ENCODE results near the gene LRRFIP1. TPM values are rescaled to one million over a fixed set of nuclear protein-coding genes. Genes with fewer than 3 reads are reported as not detected.

Gene LRRFIP1
- total and polyA plus RNA-seq, 2 of the 13 experiments (the other 11 are each of a cell fraction or from before 2014, with no cell fraction given): 15.9 to 40.5 TPM

- TF ChIP-seq, protein P1, sequence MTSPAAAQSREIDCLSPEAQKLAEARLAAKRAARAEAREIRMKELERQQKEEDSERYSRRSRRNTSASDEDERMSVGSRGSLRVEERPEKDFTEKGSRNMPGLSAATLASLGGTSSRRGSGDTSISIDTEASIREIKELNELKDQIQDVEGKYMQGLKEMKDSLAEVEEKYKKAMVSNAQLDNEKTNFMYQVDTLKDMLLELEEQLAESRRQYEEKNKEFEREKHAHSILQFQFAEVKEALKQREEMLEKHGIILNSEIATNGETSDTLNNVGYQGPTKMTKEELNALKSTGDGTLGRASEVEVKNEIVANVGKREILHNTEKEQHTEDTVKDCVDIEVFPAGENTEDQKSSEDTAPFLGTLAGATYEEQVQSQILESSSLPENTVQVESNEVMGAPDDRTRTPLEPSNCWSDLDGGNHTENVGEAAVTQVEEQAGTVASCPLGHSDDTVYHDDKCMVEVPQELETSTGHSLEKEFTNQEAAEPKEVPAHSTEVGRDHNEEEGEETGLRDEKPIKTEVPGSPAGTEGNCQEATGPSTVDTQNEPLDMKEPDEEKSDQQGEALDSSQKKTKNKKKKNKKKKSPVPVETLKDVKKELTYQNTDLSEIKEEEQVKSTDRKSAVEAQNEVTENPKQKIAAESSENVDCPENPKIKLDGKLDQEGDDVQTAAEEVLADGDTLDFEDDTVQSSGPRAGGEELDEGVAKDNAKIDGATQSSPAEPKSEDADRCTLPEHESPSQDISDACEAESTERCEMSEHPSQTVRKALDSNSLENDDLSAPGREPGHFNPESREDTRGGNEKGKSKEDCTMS (CRISPR knock-in tag; conservative IDR thresholded peaks at IDR 0.05): no peak
- TF ChIP-seq, protein P2, sequence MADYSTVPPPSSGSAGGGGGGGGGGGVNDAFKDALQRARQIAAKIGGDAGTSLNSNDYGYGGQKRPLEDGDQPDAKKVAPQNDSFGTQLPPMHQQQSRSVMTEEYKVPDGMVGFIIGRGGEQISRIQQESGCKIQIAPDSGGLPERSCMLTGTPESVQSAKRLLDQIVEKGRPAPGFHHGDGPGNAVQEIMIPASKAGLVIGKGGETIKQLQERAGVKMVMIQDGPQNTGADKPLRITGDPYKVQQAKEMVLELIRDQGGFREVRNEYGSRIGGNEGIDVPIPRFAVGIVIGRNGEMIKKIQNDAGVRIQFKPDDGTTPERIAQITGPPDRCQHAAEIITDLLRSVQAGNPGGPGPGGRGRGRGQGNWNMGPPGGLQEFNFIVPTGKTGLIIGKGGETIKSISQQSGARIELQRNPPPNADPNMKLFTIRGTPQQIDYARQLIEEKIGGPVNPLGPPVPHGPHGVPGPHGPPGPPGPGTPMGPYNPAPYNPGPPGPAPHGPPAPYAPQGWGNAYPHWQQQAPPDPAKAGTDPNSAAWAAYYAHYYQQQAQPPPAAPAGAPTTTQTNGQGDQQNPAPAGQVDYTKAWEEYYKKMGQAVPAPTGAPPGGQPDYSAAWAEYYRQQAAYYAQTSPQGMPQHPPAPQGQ (CRISPR knock-in tag; IDR thresholded peaks at IDR 0.05; ENCODE audit: borderline replicate concordance): no peak
- peak; percentile 80 for TF ChIP-seq MYPOP (CRISPR knock-in tag; IDR thresholded peaks at IDR 0.05)
- TF ChIP-seq PAF1 (CRISPR knock-in tag; IDR thresholded peaks at IDR 0.05): no peak
- TF ChIP-seq MAFG (CRISPR knock-in tag; IDR thresholded peaks at IDR 0.05): no peak
- TF ChIP-seq TAF1 (CRISPR knock-in tag; IDR thresholded peaks at IDR 0.05): 0 out of 2 replicates have a peak, but pooled peaks have one; percentile 32
- no peak for TF ChIP-seq ZNF557 (CRISPR knock-in tag; IDR thresholded peaks at IDR 0.05)
- no peak for TF ChIP-seq ZNF768 (CRISPR knock-in tag; IDR thresholded peaks at IDR 0.05)
- TF ChIP-seq HNF4A (CRISPR knock-in tag; IDR thresholded peaks at IDR 0.05): peak; percentile 71
- no peak for TF ChIP-seq CHD4 (IDR thresholded peaks at IDR 0.05; ENCODE audit: borderline replicate concordance, low read length)
- no peak for TF ChIP-seq MBNL3 (CRISPR knock-in tag; conservative IDR thresholded peaks at IDR 0.05)
- peak; percentile 40 to 63; a peak in 3 of 4 replicates for TF ChIP-seq POLR2A (IDR thresholded peaks at IDR 0.05; ENCODE audit: insufficient read depth in 1 of 2, low read depth in 2 of 2, low read length in 2 of 2)
- no peak for TF ChIP-seq ZNF138 (CRISPR knock-in tag; IDR thresholded peaks at IDR 0.05; ENCODE audit: low read depth)
- no peak for TF ChIP-seq CSRNP2 (CRISPR knock-in tag; conservative IDR thresholded peaks at IDR 0.05; ENCODE audit: low read depth)
- TF ChIP-seq GTF2F1 (IDR thresholded peaks at IDR 0.05; ENCODE audit: low read length): no peak
- TF ChIP-seq, protein P3, sequence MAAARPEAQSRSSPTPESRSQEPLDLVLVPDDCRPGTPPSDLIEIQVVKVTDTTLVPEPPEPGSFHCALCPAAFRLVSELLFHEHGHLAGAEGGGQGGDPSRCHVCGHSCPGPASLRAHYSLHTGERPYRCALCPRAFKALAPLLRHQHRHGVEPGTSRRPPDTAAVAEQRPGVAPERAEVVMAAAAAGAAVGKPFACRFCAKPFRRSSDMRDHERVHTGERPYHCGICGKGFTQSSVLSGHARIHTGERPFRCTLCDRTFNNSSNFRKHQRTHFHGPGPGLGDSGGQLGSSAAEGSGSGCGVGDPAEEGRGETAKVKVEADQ (CRISPR knock-in tag; IDR thresholded peaks at IDR 0.05; ENCODE audit: borderline replicate concordance): no peak
- no peak for TF ChIP-seq STAT6 (CRISPR knock-in tag; IDR thresholded peaks at IDR 0.05; ENCODE audit: borderline replicate concordance)
- TF ChIP-seq ZNF496 (CRISPR knock-in tag; IDR thresholded peaks at IDR 0.05; ENCODE audit: insufficient replicate concordance): no peak
- TF ChIP-seq NFE2L2 (IDR thresholded peaks at IDR 0.05; ENCODE audit: low read length): no peak
- no peak for TF ChIP-seq ZNF468 (CRISPR knock-in tag; IDR thresholded peaks at IDR 0.05)
These were observed 88.1 kb downstream of the LRRFIP1 start (continued) for GRCh38 chr2:237715459-237715947.

Measured in HepG2 (cell line).